Measurements from ENCODE around the gene HEPH. TPM values are rescaled to one million over a fixed set of nuclear protein-coding genes. Genes with fewer than 3 reads are reported as not detected.
"Not testable (repeated sequence)": the region's sequence is repeated elsewhere in the genome, so short reads cannot be mapped to it uniquely, and the experiment has no call there.

Gene HEPH
- total RNA-seq, 3 donors from 2014 or later, result 160 to 225 (median 187) TPM

GRCh38 chrX:66233209-66233608, 69.2 kb downstream of the HEPH start:
- Histone ChIP-seq H3K4me1 (ENCODE audit: low read depth) (no peaks in the 10 kb centered on the region), H3K4me3 (no peak overlapping the region), H3K9me3 (no peaks in the 10 kb centered on the region), H3K36me3 (ENCODE audit: low read depth) (no peaks in the 10 kb centered on the region)
- no peak for DNase-seq
- TF ChIP-seq CTCF (IDR thresholded peaks at IDR 0.05), result no peak
- intact Hi-C loops (cut with DNase I, micrococcal nuclease), result no loop called here
- no peak for ATAC-seq

- intact Hi-C loops (cut with DNase I, micrococcal nuclease); H3K4me3 ChIP-seq; ATAC-seq; H3K4me1 ChIP-seq (ENCODE audit: low read depth); H3K9me3 ChIP-seq; DNase-seq; H3K36me3 ChIP-seq (ENCODE audit: low read depth): not testable (repeated sequence)
These were observed 69.9 kb downstream of the HEPH start for GRCh38 chrX:66233904-66234303.

GRCh38 chrX:66255359-66255967, 91.4 kb downstream of the HEPH start:
- intact Hi-C loops (cut with DNase I, micrococcal nuclease), result no loop called here
- no peaks in the 10 kb centered on the region for H3K36me3 ChIP-seq (ENCODE audit: low read depth)
- H3K9me3 ChIP-seq, result no peaks in the 10 kb centered on the region
- no peak overlapping the region for H3K4me3 ChIP-seq
- TF ChIP-seq CTCF (IDR thresholded peaks at IDR 0.05), result no peak
- DNase-seq, result no peak
- H3K4me1 ChIP-seq (ENCODE audit: low read depth), result no peaks in the 10 kb centered on the region
- no peak for ATAC-seq

GRCh38 chrX:66262807-66263206, 98.8 kb downstream of the HEPH start:
- no peaks in the 10 kb centered on the region for H3K36me3 ChIP-seq (ENCODE audit: low read depth)
- ATAC-seq, result no peak
- no peak for TF ChIP-seq CTCF (IDR thresholded peaks at IDR 0.05)

More at GRCh38 chrX:66262807-66263206, 98.8 kb downstream of the HEPH start:
- H3K4me1 ChIP-seq (ENCODE audit: low read depth), result no peaks in the 10 kb centered on the region
- H3K9me3 ChIP-seq, result no peaks in the 10 kb centered on the region
- intact Hi-C loops (cut with DNase I, micrococcal nuclease), result no loop called here
- DNase-seq, result no peak
- H3K4me3 ChIP-seq, result no peak overlapping the region

Other genes with a start within 250 kb of the HEPH start
- 10 to 100 TPM in 2 of 3 donors, 1 to 10 TPM in 1; 7.3 to 80.5 (median 79.9) TPM for gene VSIG4, start 124.2 kb upstream of the HEPH start, total RNA-seq